Urothelium cell line (cell line): ENCODE data around the gene CITED2.
A peak's percentile ranks its signal among the peaks of the same experiment; 100 is the strongest.

Experiments
- DNase-seq: peaks from one replicate; pipeline ENCODE4 v3.0.0; 2011; ENCODE audit warnings: low spot score, mixed read lengths
- FAIRE-seq: peaks from 2 replicates; lab custom pipeline; 2011; peaks lifted over from hg19 to GRCh38; lab: Jason Lieb, UNC

Gene CITED2

DNA sequence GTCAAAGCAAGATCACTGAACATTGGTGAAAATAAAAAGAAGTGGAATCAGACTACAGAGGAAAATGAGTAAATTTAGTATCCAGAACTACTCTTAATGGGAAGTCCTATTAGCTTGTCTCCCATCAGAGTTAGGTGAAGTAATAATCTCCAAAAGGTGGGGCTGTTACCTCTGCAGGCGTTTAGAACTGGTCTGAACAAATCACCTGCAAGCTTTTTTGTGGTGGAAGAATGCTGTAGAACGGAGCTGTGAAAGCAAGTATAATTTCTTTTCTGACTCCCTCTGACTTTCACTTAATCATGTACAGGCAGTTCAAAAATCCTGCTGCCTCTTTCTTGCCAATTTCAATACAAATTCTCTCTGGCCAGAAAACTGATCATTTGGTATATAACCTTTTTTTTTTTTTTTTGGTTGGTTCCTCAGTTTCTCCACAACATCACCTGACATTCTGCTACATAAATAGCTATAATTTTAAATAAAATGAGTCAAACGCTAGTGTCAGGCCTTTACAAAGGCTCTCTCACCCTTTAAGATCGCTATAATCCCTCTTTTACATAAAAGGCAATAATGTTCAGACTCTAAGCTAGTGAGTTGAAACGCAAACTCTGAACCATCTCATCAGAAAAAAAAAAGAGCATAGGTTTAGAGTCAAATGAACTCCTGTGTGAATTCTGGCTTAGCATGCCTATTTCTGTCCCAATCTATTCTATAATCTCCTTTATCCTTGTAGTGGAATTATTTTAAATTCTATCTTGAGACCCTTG is 38.8 kb downstream of the CITED2 start:
- FAIRE-seq (no peak), DNase-seq (no peak)

DNA sequence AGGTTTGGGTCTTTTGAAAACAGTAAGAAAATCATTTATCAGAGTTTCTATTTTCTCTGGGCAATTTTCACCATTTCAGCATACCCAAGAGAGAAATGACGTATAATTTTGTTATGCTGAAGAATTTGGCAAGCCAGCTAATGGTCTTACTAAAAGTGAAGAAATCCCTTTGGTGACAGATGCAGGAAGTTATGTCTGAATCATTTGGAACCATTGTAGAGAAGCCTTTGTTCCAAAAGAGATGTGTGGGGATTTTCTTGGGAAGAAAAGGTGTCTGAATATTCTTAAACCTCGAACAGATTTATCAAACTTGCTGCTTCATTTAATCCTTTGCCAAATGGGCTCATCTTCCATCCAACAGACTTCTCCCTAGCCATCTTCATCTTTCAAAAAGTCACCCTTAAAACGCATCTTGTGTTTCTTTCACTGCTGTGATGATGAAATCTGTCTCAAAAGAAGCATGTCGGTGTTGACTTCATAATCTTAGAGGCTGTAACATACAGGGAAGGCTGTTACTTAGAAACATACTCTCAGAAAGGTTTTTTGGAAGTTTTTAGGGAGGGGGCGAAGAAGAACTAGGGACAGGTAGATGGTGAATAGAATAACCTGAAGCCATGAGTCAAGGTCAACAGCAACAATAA is 39.5 kb downstream of the CITED2 start:
- FAIRE-seq (no peak), DNase-seq (peak; percentile 16)

DNA sequence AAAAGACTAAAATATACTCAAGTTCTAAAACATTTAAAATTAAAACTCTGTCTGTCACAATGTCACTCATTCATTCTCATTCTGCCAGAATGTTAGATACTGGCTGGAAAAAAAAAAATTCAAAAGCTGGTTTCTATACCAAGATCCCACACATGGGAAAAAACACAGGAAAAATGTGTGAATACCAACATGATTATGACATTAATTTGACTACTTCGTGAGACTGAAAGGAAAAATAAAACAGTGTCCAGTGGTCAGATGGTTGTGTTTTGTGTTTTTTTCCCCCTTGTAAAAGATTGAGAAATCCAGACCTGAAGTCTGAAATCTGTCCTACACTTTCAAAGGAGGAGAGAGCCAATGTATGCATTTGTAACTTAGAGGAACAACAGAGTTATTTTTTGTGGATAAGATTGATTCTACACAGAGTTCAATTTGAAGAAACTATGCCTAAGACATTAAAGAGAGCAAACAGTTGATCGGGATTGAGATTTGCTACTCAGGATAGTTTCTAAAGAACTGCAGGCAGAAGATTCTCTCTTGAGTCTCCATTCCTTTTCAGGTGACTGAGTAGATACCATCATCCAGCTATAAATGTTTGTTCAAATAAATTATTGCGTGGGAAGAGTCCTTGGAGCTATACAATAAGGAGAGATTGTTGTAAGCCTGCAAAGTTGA is 43.5 kb downstream of the CITED2 start:
- no peak for FAIRE-seq
- no peak for DNase-seq

DNA sequence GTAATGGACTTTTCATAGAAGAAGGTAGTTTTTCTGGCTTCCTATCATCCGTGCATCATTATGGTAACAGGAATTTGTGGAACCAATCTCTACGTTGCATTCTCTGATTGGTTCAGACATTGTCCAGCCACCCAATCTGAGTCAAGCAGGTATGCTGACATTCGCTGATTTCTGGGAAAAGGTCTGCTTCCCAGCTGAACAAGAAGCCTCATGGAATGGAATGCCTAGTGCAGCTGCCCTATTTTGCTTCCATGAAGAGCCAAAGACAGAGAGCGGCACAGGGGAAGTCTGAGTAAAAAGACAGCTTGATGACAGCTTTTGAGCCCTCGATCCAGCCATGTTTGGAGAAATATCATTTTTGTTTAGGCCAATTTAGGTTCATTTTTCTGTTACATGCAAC is 44.1 kb downstream of the CITED2 start:
- FAIRE-seq (no peak), DNase-seq (no peak)

DNA sequence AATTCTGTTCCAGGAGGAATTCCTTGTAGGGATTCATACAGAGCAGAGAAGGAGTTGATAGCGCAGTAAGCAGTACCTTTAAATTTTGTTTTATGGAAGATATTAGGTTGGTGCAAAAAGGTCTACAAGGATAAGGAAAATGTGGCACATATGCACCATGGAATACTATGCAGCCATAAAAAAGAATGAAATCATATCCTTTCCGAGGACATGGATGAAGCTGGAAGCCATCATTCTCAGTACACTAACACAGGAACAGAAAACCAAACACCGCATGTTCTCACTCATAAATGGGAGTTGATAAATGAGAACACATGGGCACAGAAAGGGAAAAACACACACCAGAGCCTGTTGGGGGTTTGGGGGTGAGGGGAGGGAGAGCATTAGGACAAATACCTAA is 45.2 kb downstream of the CITED2 start:
- DNase-seq (no peak), FAIRE-seq (no peak)

DNA sequence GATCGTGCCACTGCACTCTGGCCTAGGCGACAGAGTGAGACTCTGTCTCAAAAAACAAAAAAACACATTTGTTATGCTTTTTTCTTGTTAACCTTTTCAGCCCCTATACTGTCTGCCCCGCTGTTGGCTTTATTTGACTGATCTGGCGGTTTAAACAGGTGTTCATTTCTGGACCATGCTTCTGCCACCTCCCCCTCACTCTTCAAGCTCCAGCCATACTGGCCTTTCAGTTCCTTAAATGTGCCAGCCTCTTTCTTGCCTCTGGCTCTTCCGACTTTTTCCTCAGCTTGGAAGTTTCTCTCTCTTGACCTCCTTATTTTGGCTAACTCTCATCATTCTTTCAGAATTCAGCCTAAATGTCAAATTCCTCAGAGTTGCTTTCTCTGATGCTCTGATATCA is 47.4 kb downstream of the CITED2 start:
- FAIRE-seq, result no peak
- no peak for DNase-seq

DNA sequence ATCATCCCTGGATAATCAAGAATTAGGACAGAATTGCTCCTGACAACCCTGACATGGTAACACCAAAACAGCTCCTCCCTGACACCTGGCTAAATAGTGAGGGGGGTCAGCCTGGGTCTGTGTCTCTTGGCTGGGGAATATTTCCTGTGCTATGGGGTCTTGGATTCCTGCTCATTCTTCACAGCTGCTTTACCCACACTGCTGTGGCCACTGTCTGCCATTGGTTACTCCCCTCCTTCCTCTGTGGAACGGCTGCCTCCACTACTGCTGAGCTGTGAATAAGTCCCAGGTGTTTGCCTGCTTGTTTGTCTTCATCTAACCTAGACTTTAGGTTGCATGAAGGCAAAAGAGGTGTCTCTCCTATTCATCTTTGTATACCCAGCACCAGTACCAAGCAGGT is 48.8 kb downstream of the CITED2 start:
- FAIRE-seq (no peak), DNase-seq (no peak)

DNA sequence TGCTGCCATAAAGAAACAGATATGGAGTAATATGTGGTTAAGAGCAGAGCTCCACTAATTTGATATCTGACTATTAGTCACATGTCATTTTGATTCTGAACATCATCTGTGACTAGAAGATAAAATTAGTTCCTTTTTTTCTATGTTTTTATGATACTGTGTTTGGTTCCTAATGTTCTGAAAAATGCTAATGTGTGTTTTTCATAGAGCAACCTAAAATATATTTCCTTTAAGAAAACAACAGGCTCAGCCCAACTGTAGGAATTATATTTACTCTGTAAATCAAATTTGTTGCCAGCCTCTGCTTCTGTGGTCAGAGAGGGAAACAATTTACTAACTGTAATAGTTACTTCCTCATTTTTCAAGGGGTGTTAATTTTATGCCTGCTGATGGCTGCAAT is 49.3 kb downstream of the CITED2 start:
- DNase-seq, result no peak
- FAIRE-seq, result no peak

DNA sequence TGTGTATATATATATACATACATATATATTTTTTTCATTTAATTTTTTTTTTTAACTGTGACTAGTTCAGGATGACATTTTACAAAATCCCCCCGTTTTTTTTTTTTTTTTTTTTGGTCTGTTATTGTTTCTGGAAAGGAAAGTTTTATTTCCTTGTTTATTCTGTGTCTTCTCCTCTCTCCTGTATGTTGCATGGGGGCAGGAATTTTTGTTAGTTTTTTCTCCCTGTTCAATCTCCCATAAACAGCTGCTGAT is 50.2 kb downstream of the CITED2 start:
- FAIRE-seq, result no peak

DNA sequence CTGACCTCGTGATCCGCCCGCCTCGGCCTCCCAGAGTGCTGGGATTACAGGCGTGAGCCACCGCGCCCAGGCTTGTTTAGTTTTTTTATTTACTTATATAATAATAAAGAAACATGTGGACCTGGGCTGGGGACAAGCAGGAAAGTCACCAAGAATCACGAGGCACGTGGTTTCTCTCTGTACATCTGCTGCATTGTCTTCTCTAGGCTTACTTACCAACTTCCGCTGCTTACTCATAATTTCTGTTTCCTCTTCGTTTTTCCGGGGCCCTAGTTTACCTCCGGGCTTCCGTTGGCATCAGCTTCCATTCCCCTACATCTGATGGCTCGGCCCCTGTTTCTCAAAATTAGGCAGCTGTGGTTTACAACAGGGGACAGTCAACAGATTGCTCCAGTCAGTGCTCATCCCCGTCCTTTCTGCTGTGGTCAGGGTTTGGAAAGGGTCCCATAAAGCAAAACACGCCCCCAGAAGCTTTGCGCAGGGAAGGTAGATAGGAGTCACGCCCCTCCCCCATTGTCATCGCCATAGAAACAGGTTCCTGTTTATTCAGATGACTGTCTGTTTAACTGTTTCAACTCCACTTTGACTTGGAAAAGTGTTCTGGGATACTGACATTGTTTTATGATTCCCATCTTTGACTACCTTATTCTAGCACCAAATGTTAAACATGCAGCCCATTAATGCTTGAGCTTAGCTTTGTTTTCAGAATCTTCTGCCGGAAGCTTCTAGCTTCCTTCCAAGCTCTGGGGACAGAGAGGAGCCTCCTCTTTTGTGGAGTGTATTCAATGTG is 50.7 kb downstream of the CITED2 start:
- DNase-seq (peak; percentile 40), FAIRE-seq (no peak)

More for the DNA sequence above, 50.2 kb downstream of the CITED2 start:
- DNase-seq, result no peak
